Activated T-helper 17 cell treated with anti-CD3 and anti-CD28 coated beads, Interleukin-2, amount 50 U/mL, for 72 hours (primary cell): ENCODE data around the gene EFNB3. TPM values are rescaled to one million over a fixed set of nuclear protein-coding genes. Genes with fewer than 3 reads are reported as not detected.

Experiments used
- ATAC-seq: fragments of 150-1000 bp; cut with Tn5 transposase; replicated peaks from 2 replicates; pipeline ENCODE4 v1.10.0; 2021; ENCODE audit warnings: mild to moderate bottlenecking, moderate library complexity
- H3K27ac Mint-ChIP-seq: one replicate; pipeline ENCODE4 v1.8.0; 2022; ENCODE audit warnings: mixed read lengths
- H3K27me3 Mint-ChIP-seq: one replicate; pipeline ENCODE4 v1.8.0; 2022; ENCODE audit warnings: mixed read lengths
- H3K36me3 Mint-ChIP-seq: one replicate; pipeline ENCODE4 v1.8.0; 2022; ENCODE audit warnings: low read depth, mild to moderate bottlenecking, mixed read lengths
- H3K4me1 Mint-ChIP-seq: one replicate; pipeline ENCODE4 v1.8.0; 2022; ENCODE audit warnings: mixed read lengths
- H3K4me3 Mint-ChIP-seq: one replicate; pipeline ENCODE4 v1.8.0; 2022; ENCODE audit warnings: mild to moderate bottlenecking, mixed read lengths
- H3K9me3 Mint-ChIP-seq: one replicate; pipeline ENCODE4 v1.8.0; 2022; ENCODE audit warnings: mixed read lengths
- total RNA-seq, 2 donors: library from RNA; stranded (reverse); gene quantifications; one replicate each; pipeline ENCODE4 v1.2.3, GENCODE V29; 2022

EFNB3 gene
- total RNA-seq, 2 donors from 2014 or later: not detected

GRCh38 chr17:7721612-7722011 lies 16.6 kb downstream of the EFNB3 start:
- no peak overlapping the region for H3K4me3 Mint-ChIP-seq
- H3K27ac Mint-ChIP-seq: no peak overlapping the region
- no peaks in the 10 kb centered on the region for H3K36me3 Mint-ChIP-seq
- H3K9me3 Mint-ChIP-seq: no peaks in the 10 kb centered on the region
- peaks cover 47% of the 10 kb centered on the region for H3K27me3 Mint-ChIP-seq
- ATAC-seq: no peak
- no peaks in the 10 kb centered on the region for H3K4me1 Mint-ChIP-seq

DNA sequence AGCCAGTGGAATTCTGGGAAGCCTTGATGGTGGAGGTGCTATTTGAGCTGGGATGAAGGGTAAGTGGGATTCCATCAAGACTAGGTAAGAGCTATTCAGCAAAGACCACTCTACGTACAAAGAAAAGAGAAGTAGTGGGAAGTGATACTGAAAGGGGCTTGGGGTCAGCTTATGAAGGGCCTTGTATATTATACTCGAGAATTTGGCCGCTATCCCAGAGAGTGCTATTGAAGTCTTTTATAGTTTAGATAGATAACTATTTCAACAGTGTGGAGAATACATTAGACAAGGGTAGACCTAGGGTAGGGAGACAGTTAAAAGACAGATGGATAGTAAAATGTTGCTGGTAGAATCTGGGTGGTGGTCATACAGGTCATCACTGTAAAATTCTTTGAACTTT lies 22.9 kb downstream of the EFNB3 start:
- Mint-ChIP-seq H3K4me1 (no peaks in the 10 kb centered on the region), H3K9me3 (no peaks in the 10 kb centered on the region), H3K27ac (no peak overlapping the region), H3K36me3 (no peaks in the 10 kb centered on the region), H3K27me3 (peaks cover 26% of the 10 kb centered on the region), H3K4me3 (no peak overlapping the region)
- no peak for ATAC-seq

DNA sequence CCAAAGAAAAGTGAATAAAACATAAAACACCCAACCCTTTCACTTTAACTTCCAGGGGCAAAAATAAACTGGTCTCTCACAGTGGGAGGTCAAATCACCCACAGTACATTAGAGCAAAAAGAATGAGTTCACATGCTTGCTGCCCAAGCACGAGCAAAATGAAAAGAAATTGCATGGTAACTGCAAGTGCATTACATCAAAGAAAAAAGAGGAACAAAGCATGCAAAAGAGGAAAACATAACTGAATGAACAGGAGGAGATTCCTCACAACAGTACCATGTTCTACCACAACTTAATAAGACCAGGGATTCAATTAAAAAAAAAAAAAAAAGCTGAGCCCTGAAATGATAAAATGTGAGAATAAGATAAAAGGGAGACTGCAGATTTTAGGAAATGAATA lies 24.8 kb downstream of the EFNB3 start:
- H3K4me1 Mint-ChIP-seq: no peaks in the 10 kb centered on the region
- H3K9me3 Mint-ChIP-seq: no peaks in the 10 kb centered on the region
- H3K27me3 Mint-ChIP-seq: peaks cover 17% of the 10 kb centered on the region
- H3K36me3 Mint-ChIP-seq: no peaks in the 10 kb centered on the region
- no peak overlapping the region for H3K4me3 Mint-ChIP-seq
- H3K27ac Mint-ChIP-seq: no peak overlapping the region
- no peak for ATAC-seq

DNA sequence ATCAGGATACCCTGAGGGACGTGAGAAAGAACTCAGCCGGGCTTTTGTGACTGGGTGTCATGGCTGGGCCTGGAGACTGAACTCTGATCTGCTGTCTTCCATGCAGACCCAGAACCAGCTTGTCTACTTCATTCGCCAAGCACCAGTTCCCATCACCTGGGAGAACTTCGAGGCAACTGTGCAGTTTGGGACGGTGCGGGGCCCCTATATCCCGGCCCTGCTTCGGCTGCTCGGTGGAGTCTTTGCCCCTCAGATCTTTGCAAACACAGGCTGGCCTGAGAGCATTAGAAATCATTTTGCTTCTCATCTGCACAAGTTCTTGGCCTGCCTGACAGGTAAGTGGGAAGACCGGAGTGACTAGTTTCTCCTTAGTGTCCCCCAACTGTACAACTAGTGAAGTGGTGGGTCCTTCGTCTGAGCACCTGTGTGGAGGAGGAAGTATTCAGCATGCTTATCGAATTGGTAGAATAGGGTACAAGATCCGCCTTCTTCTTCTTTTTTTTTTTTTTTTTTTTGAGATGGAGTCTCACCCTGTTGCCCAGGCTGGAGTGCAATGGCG lies 28.1 kb downstream of the EFNB3 start:
- Mint-ChIP-seq H3K27ac (no peak overlapping the region), H3K27me3 (peaks cover 11% of the 10 kb centered on the region), H3K9me3 (no peaks in the 10 kb centered on the region), H3K4me3 (no peak overlapping the region), H3K4me1 (no peaks in the 10 kb centered on the region), H3K36me3 (no peaks in the 10 kb centered on the region)
- ATAC-seq: no peak

DNA sequence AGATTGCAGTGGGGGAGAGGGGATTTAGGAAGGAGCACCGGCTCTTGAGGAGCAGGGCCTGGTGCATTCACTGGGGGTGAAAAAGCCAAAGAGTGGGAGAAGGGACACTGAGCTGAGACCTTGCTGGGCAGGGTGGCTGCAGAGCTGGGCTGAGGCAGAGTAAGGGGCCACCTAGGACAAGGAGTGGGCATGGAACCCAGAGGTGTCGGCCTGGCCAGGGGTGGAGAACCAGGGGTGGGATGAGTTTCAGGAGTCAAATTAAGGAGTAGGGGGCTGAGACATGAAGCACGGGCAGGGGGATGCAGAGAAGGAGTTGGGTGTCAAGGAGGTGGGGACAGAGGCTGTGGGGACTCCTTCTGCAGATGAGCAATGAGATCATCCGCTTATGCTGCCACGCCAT lies 32.6 kb downstream of the EFNB3 start:
- ATAC-seq: no peak
- H3K27ac Mint-ChIP-seq: no peak overlapping the region
- H3K9me3 Mint-ChIP-seq: no peaks in the 10 kb centered on the region
- no peaks in the 10 kb centered on the region for H3K36me3 Mint-ChIP-seq
- no peaks in the 10 kb centered on the region for H3K4me1 Mint-ChIP-seq
- H3K4me3 Mint-ChIP-seq: no peak overlapping the region
- H3K27me3 Mint-ChIP-seq: peaks cover 13% of the 10 kb centered on the region

- no peaks in the 10 kb centered on the region for H3K4me1 Mint-ChIP-seq
- no peak overlapping the region for H3K4me3 Mint-ChIP-seq
- ATAC-seq: no peak
- no peaks in the 10 kb centered on the region for H3K36me3 Mint-ChIP-seq
- no peaks in the 10 kb centered on the region for H3K9me3 Mint-ChIP-seq
- H3K27ac Mint-ChIP-seq: no peak overlapping the region
- peaks cover 13% of the 10 kb centered on the region for H3K27me3 Mint-ChIP-seq
These were observed 34.7 kb downstream of the EFNB3 start for GRCh38 chr17:7739746-7740145.

DNA sequence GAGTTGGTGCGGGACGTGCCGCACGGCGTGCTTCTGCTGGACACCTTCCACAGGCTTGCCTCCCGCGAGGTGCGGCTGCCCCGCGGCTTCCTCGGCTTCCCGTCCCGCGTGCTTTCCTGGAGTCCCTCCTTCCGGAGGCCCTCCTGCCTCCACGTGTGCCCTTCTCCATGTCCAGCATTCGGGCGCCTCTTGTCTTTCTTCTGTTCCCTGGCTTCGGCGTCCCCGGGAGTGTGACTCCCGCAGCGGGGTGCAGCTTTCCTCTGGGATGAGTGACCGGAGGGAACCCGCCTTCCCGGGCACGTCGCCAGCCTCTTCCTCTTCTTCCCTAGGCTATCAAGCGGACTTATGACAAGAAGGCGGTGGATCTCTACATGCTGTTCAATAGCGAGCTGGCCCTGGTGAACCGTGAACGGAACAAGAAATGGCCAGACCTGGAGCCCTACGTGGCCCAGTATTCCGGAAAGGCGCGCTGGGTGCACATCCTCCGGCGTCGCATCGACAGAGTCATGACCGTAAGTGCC lies 35.5 kb downstream of the EFNB3 start:
- H3K9me3 Mint-ChIP-seq: no peaks in the 10 kb centered on the region
- H3K4me3 Mint-ChIP-seq: no peak overlapping the region
- H3K36me3 Mint-ChIP-seq: no peaks in the 10 kb centered on the region
- peaks cover 13% of the 10 kb centered on the region for H3K27me3 Mint-ChIP-seq
- ATAC-seq: no peak
- no peak overlapping the region for H3K27ac Mint-ChIP-seq
- H3K4me1 Mint-ChIP-seq: no peaks in the 10 kb centered on the region

DNA sequence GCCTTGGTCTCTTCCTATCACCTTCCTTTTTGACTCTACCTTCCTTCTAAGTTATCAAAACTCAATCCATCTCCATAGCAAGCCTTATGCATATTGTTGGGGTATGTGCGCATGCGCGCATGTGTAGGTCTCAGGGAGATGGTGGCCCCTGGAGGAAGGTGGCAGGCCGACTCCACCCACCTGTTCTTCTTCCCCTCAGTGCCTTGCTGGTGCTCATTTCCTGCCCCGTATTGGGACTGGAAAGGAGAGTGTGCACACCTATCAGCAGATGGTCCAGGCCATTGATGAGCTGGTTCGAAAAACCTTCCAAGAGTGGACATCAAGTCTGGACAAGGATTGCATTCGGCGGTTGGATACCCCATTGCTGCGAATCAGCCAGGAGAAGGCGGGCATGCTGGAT lies 37.7 kb downstream of the EFNB3 start:
- no peaks in the 10 kb centered on the region for H3K36me3 Mint-ChIP-seq
- H3K27me3 Mint-ChIP-seq: peaks cover 7% of the 10 kb centered on the region
- no peak overlapping the region for H3K27ac Mint-ChIP-seq
- H3K4me1 Mint-ChIP-seq: no peaks in the 10 kb centered on the region
- H3K9me3 Mint-ChIP-seq: no peaks in the 10 kb centered on the region
- no peak for ATAC-seq
- no peak overlapping the region for H3K4me3 Mint-ChIP-seq

GRCh38 chr17:7744416-7744815 lies 39.4 kb downstream of the EFNB3 start:
- ATAC-seq: no peak
- Mint-ChIP-seq H3K4me1 (no peaks in the 10 kb centered on the region), H3K36me3 (no peaks in the 10 kb centered on the region), H3K27ac (no peak overlapping the region), H3K4me3 (no peak overlapping the region), H3K9me3 (no peaks in the 10 kb centered on the region), H3K27me3 (peaks cover 7% of the 10 kb centered on the region)

DNA sequence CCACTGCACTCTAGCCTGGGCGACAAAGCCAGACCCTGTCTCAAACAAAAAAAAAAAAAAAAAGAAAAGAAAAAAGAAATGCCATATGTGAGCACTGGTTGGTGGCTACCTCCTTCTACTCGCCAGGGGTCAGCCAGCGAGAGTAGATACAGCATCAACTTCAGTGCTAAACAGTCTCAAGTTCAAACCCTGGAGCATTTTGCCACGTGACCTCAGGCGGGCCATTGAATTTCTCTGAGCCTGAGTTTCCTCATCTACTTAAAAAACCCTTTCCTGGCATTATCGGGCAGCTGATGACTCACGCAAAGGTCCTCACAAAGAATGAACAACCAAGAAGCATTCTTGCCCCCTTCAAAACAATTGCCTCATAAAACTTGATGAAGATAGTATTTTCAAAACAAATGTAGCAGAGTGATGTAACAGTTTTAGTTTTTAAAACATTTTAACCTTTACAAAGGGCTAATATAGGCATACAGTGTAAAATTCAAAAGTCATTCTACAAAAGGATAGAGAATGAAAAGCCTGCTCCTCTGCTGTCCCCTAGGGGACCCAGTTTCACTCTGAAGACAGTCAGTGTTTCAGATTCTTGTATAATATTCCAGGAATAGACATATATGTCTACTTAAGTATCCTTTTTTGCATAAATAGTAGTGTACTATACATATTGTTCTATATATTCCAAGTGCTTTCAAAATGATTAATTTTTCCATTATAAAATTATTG lies 40.9 kb downstream of the EFNB3 start:
- no peak overlapping the region for H3K4me3 Mint-ChIP-seq
- H3K36me3 Mint-ChIP-seq: no peaks in the 10 kb centered on the region
- H3K9me3 Mint-ChIP-seq: no peaks in the 10 kb centered on the region
- H3K27me3 Mint-ChIP-seq: no peaks in the 10 kb centered on the region
- ATAC-seq: no peak
- H3K4me1 Mint-ChIP-seq: no peaks in the 10 kb centered on the region
- H3K27ac Mint-ChIP-seq: no peak overlapping the region

GRCh38 chr17:7747635-7748071 lies 42.7 kb downstream of the EFNB3 start:
- Mint-ChIP-seq H3K27me3 (no peaks in the 10 kb centered on the region), H3K9me3 (no peaks in the 10 kb centered on the region), H3K4me3 (no peak overlapping the region), H3K36me3 (no peaks in the 10 kb centered on the region), H3K27ac (no peak overlapping the region), H3K4me1 (no peaks in the 10 kb centered on the region)
- no peak for ATAC-seq

DNA sequence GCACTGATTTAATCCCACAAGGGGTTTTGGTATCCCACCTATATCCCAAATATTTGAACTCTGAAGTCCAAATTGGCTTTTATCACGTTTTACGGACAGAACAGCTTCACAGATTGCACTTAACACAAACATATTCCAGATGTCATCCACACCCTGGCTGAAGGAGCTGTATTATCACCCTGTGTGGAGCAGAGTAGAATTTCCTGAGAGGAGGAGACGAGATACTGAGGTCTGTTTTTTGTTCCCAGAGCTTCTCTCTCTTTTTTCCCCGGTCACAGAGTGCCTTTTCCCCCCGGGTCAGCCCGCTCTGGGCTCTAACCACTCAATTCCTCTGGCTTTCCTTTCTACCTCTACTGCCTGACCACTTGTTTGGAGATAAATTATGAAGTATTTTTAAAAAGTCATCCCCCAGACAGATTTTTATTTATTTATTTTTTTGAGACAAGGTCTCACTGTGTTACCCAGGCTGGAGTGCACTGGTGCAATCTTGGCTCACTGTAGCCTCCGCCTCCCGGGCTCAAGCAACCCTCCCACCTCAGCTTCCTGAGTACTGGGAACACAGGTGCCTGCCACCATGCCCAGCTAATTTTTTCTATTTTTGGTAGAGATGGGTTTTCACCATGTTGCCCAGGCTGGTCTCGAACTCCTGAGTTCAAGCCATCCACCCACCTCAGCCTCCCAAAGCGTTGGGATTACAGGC lies 43.2 kb downstream of the EFNB3 start:
- Mint-ChIP-seq H3K4me3 (no peak overlapping the region), H3K36me3 (no peaks in the 10 kb centered on the region)
- ATAC-seq: no peak

GRCh38 chr17:7750321-7750821 lies 45.4 kb downstream of the EFNB3 start:
- H3K9me3 Mint-ChIP-seq: no peaks in the 10 kb centered on the region
- peaks cover 13% of the 10 kb centered on the region for H3K27me3 Mint-ChIP-seq
- H3K36me3 Mint-ChIP-seq: no peaks in the 10 kb centered on the region
- no peak overlapping the region for H3K4me3 Mint-ChIP-seq
- no peak for ATAC-seq
- H3K27ac Mint-ChIP-seq: no peak overlapping the region
- H3K4me1 Mint-ChIP-seq: no peaks in the 10 kb centered on the region

More for the DNA sequence above, 43.2 kb downstream of the EFNB3 start:
- no peaks in the 10 kb centered on the region for H3K9me3 Mint-ChIP-seq
- no peaks in the 10 kb centered on the region for H3K4me1 Mint-ChIP-seq
- peaks cover 4% of the 10 kb centered on the region for H3K27me3 Mint-ChIP-seq
- H3K27ac Mint-ChIP-seq: no peak overlapping the region

GRCh38 chr17:7754656-7755055 lies 49.7 kb downstream of the EFNB3 start:
- Mint-ChIP-seq H3K27me3 (peaks cover 17% of the 10 kb centered on the region), H3K9me3 (no peaks in the 10 kb centered on the region), H3K27ac (no peak overlapping the region), H3K4me3 (no peak overlapping the region), H3K4me1 (no peaks in the 10 kb centered on the region), H3K36me3 (no peaks in the 10 kb centered on the region)
- ATAC-seq: no peak
